HepG2 (cell line): ENCODE data around the gene KCNRG. TPM values are rescaled to one million over a fixed set of nuclear protein-coding genes. Genes with fewer than 3 reads are reported as not detected.

ENCODE experiments used
- ATAC-seq: fragments of 200-7000 bp; cut with Tn5 transposase; 3 replicates; pipeline ENCODE4 v1.9.1; 2020; ENCODE audit warnings: mild to moderate bottlenecking, moderate library complexity
- BruUV-seq: library from RNA; stranded (reverse); fragments of 400-500 nt; replicated peaks from 2 replicates; lab custom pipeline; 2021; lab: Mats Ljungman, UMichigan
- CTCF ChIA-PET: fragments of 300-600 bp; formaldehyde crosslinking; extraction: SDS; loops from one replicate; lab custom pipeline; 2021; ENCODE audit warnings: low total read pairs, inconsistent platforms, low intra/inter-chr PET ratio; lab: Yijun Ruan, JAX
- POLR2A ChIA-PET: fragments of 350-600 bp; sonication (Branson Sonifier 250); formaldehyde crosslinking; loops from one replicate; lab custom pipeline; 2020; ENCODE audit warnings: antibody characterized with exemption, inconsistent platforms; lab: Yijun Ruan, JAX
- DNase-seq: peaks from one replicate; pipeline ENCODE4 v3.0.0-alpha.2; 2015; ENCODE audit warnings: low spot score
- FAIRE-seq: peaks from 3 replicates; lab custom pipeline; 2011; peaks lifted over from hg19 to GRCh38; lab: Jason Lieb, UNC
- H2AFZ ChIP-seq: one replicate; pipeline ENCODE4 v1.6.1; 2011; ENCODE audit warnings: low read length, inconsistent platforms
- H3K27ac ChIP-seq: fragments of 300-600 bp; 3 replicates; pipeline ENCODE4 v1.8.0; 2011; ENCODE audit warnings: mixed run types, mild to moderate bottlenecking, mixed read lengths, low read length, inconsistent platforms; ENCODE audit not compliant: insufficient read depth; ENCODE audit errors: extremely low read length
- H3K27me3 ChIP-seq, 2 experiments: fragments of 200-600 bp in 1 of 2; 2 replicates in 1 of 2; 3 replicates in 1 of 2; pipeline versions ENCODE4 v1.6.0 to v1.8.0; 2011; ENCODE audit warnings: low read length in 2 of 2, mild to moderate bottlenecking in 2 of 2, moderate library complexity in 2 of 2, inconsistent platforms in 1 of 2; ENCODE audit not compliant: insufficient read depth in 2 of 2, control insufficient read depth in 1 of 2
- H3K36me3 ChIP-seq, 2 experiments: fragments of 200-600 bp in 1 of 2; replicated peaks in 1 of 2; 2 replicates in 1 of 2; 3 replicates in 1 of 2; pipeline versions ENCODE4 v1.5.1 to v1.8.0; 2011; ENCODE audit warnings: low read length in 2 of 2, inconsistent platforms in 1 of 2; ENCODE audit not compliant: insufficient read depth in 2 of 2, control insufficient read depth in 1 of 2
- H3K4me1 ChIP-seq: 2 replicates; pipeline ENCODE4 v1.5.1; 2012; ENCODE audit warnings: low read length, inconsistent platforms; ENCODE audit not compliant: insufficient read depth
- H3K4me2 ChIP-seq: 2 replicates; pipeline ENCODE4 v1.6.0; 2011; ENCODE audit warnings: low read depth, low read length, inconsistent platforms
- H3K4me3 ChIP-seq, 3 experiments: fragments of 200-600 bp in 1 of 3; sonication (generic), shearing (Covaris generic) in 1 of 3; replicated peaks in 1 of 3; 2 replicates each; pipeline ENCODE4 v1.5.1; 2011 to 2016; ENCODE audit warnings: low read length in 3 of 3, inconsistent platforms in 2 of 3, low read depth in 2 of 3, mild to moderate bottlenecking in 2 of 3, control low read depth in 1 of 3, mixed read lengths in 1 of 3; ENCODE audit not compliant: insufficient read depth in 1 of 3
- H3K79me2 ChIP-seq: one replicate; pipeline ENCODE4 v1.6.1; 2011; ENCODE audit warnings: low read length, inconsistent platforms; ENCODE audit not compliant: insufficient read depth
- H3K9ac ChIP-seq: 2 replicates; pipeline ENCODE4 v1.6.0; 2011; ENCODE audit warnings: mild to moderate bottlenecking, low read depth, low read length, inconsistent platforms; ENCODE audit not compliant: insufficient read depth
- H3K9me3 ChIP-seq: 2 replicates; pipeline ENCODE4 v1.5.1; 2012; ENCODE audit warnings: mild to moderate bottlenecking, low read length
- H4K20me1 ChIP-seq: 2 replicates; pipeline ENCODE4 v1.6.0; 2011; ENCODE audit warnings: inconsistent platforms, mild to moderate bottlenecking, low read length, moderate library complexity; ENCODE audit not compliant: insufficient read depth
- MAFF ChIP-seq: IDR thresholded peaks from 2 replicates; pipeline ENCODE4 v1.6.1; 2011; ENCODE audit warnings: low read depth, low read length, improper control_type of control experiment
- MAFK ChIP-seq, 2 experiments: IDR thresholded peaks in 1 of 2; conservative IDR thresholded peaks in 1 of 2; 2 replicates each; pipeline ENCODE4 v1.6.1; 2011; ENCODE audit warnings: improper control_type of control experiment in 2 of 2, low read length in 2 of 2
- PCBP1 ChIP-seq: fragments of 200-400 bp; formaldehyde crosslinking; IDR thresholded peaks from 2 replicates; pipeline ENCODE4 v1.6.1; 2017; ENCODE audit warnings: mild to moderate bottlenecking, low read depth, low read length, borderline replicate concordance
- REL ChIP-seq: sonication (generic); formaldehyde crosslinking; conservative IDR thresholded peaks from 2 replicates; pipeline ENCODE4 v1.8.0; 2022; ENCODE audit warnings: mild to moderate bottlenecking, missing genetic modification reagents, moderate library complexity
- THAP11 ChIP-seq: IDR thresholded peaks from 2 replicates; pipeline ENCODE4 v1.6.1; 2016; ENCODE audit warnings: missing biosample characterization, missing genetic modification reagents
- TP53 ChIP-seq: sonication (generic); formaldehyde crosslinking; conservative IDR thresholded peaks from 2 replicates; pipeline ENCODE4 v1.4.0; 2020; ENCODE audit warnings: missing genetic modification reagents
- WGBS: methylation state at CpG from one replicate; pipeline ENCODE4 v1.1.6; 2017; ENCODE audit warnings: low lambda C conversion rate; 5-methylcytosine and 5-hydroxymethylcytosine counted together
- in situ Hi-C: cut with HindIII; loops from 2 replicates; pipeline ENCODE4 v1.10.0; 2017; ENCODE audit warnings: low pct_unique_long_range_greater_than_20kb; ENCODE audit not compliant: extremely low pct_ligation_motif_present
- intact Hi-C: fragments of 100-400 bp; cut with micrococcal nuclease; formaldehyde crosslinking; loops from one replicate; pipeline ENCODE4 v1.10.0; 2022; ENCODE audit not compliant: unreplicated experiment
- polyA plus RNA-seq, 8 experiments: library from polyadenylated mRNA; depleted of rRNA in 3 of 8; stranded (reverse) in 7 of 8; unstranded in 1 of 8; fragments of >200 nt; fragmentation: Illumina TruSeq in 4 of 8; extraction: Trizol in 4 of 8; gene quantifications; 2 replicates each; pipeline versions ENCODE4 v1.2.1 to v1.2.3, GENCODE V29; 2011 to 2016; ENCODE audit warnings: low read depth in 4 of 8, missing spikeins in 1 of 8, mixed read lengths in 1 of 8; ENCODE audit not compliant: insufficient read depth in 1 of 8
- total RNA-seq, 5 experiments: library from RNA; depleted of rRNA; stranded (reverse); fragments of >200 nt; fragmentation: Illumina TruSeq; extraction: Trizol; gene quantifications; 2 replicates each; pipeline ENCODE4 v1.2.3, GENCODE V29; 2016; ENCODE audit warnings: low read depth in 1 of 5

The KCNRG gene
- total and polyA plus RNA-seq, 2 of the 13 experiments (the other 11 are each of a cell fraction or from before 2014, with no cell fraction given) = 1.0 to 1.5 TPM

- WGBS = 94% methylated on average over 6 of the region's 6 CpGs
- intact Hi-C loops = no loop called here
- Histone ChIP-seq H3K79me2 (peaks cover 8% of the 10 kb centered on the region), H4K20me1 (no peaks in the 10 kb centered on the region), H3K4me2 (no peak overlapping the region), H3K4me1 (no peaks in the 10 kb centered on the region), H3K36me3 (peaks cover 5 to 28% of the 10 kb centered on the region in 2 experiments; a peak in 4 of 5 replicates), H3K27me3 (no peaks in the 10 kb centered on the region), H3K4me3 (no peak overlapping the region), H3K27ac (no peak overlapping the region), H2AFZ (no peak overlapping the region), H3K9me3 (no peaks in the 10 kb centered on the region), H3K9ac (no peak overlapping the region)
- TF ChIP-seq MAFF = peak; percentile 56; the same call in 1 of the 2 replicates
- no peak for TF ChIP-seq TP53 (CRISPR knock-in tag)
- TF ChIP-seq MAFK (conservative IDR thresholded peaks at IDR 0.05 in 1 of 2, IDR thresholded peaks at IDR 0.05 in 1 of 2; ENCODE audit: low read length in 2 of 2) = peak; percentile 49 to 67
- FAIRE-seq (no peak), ATAC-seq (no peak), DNase-seq (no peak)
- in situ Hi-C loops = no loop called here
- CTCF ChIA-PET = no interaction called here
- POLR2A ChIA-PET = interaction anchor here (1.2 kb wide), 1 partner anchor 15 kb away, joined by 4 read pairs; the partner anchor contains the start of gene TRIM13
- TSS peak; percentile 37 for BruUV-seq
Measured at GRCh38 chr13:50012396-50013169, 2.7 kb upstream of the KCNRG start.

- no peak for FAIRE-seq
- CTCF ChIA-PET = no interaction called here
- in situ Hi-C loops = no loop called here
Measured at GRCh38 chr13:50014386-50014785, 858 bp upstream of the KCNRG start.

More at GRCh38 chr13:50014386-50014785, 858 bp upstream of the KCNRG start:
- peaks cover 6% of the 10 kb centered on the region for H3K79me2 ChIP-seq
- no peaks in the 10 kb centered on the region for H3K9me3 ChIP-seq
- intact Hi-C loops = no loop called here
- WGBS = 90% methylated on average over 1 of the region's 1 CpG
- no peak overlapping the region for H2AFZ ChIP-seq
- BruUV-seq = no TSS peak
- no peaks in the 10 kb centered on the region for H4K20me1 ChIP-seq
- no peak overlapping the region for H3K9ac ChIP-seq
- POLR2A ChIA-PET = interaction anchor here (1.3 kb wide), 1 partner anchor 17 kb away, joined by 9 read pairs; the partner anchor contains the start of gene TRIM13
- H3K4me1 ChIP-seq = no peaks in the 10 kb centered on the region
- peaks cover 4 to 22% of the 10 kb centered on the region in 2 experiments; a peak in 4 of 5 replicates for H3K36me3 ChIP-seq
- H3K4me3 ChIP-seq = no peak overlapping the region
- H3K27ac ChIP-seq = no peak overlapping the region
- TF ChIP-seq REL (CRISPR knock-in tag) (no peak), THAP11 (no peak), PCBP1 (no peak)
- no peaks in the 10 kb centered on the region for H3K27me3 ChIP-seq
- ATAC-seq (no peak), DNase-seq (no peak)
- no peak overlapping the region for H3K4me2 ChIP-seq
